Measurements from ENCODE around the gene SLC26A5.

DNA sequence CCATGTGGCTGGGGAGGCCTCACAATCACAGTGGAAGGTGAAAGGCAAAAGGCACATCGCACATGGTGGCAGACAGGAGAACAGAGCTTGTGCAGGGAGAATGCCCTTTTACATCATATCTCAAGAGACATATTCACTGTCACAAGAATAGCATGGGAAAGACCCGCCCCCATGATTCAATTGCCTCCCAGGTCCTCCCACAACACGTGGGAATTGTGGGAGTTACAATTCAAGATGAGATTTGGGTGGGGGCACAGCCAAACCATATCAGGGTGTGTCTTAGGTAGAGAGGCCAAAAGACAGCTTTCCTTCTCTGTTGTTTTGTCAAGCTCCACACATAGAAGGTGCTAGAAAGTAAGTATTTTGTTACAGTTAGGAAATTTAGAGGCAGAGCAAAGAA, 20.8 kb upstream of the SLC26A5 start:
- TF ChIP-seq, protein P1, sequence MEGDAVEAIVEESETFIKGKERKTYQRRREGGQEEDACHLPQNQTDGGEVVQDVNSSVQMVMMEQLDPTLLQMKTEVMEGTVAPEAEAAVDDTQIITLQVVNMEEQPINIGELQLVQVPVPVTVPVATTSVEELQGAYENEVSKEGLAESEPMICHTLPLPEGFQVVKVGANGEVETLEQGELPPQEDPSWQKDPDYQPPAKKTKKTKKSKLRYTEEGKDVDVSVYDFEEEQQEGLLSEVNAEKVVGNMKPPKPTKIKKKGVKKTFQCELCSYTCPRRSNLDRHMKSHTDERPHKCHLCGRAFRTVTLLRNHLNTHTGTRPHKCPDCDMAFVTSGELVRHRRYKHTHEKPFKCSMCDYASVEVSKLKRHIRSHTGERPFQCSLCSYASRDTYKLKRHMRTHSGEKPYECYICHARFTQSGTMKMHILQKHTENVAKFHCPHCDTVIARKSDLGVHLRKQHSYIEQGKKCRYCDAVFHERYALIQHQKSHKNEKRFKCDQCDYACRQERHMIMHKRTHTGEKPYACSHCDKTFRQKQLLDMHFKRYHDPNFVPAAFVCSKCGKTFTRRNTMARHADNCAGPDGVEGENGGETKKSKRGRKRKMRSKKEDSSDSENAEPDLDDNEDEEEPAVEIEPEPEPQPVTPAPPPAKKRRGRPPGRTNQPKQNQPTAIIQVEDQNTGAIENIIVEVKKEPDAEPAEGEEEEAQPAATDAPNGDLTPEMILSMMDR (IDR thresholded peaks at IDR 0.05 in 8 of 11, conservative IDR thresholded peaks at IDR 0.05 in 3 of 11) = no peak
- no peak for TF ChIP-seq POLR2A (IDR thresholded peaks at IDR 0.05)

Measured in spleen (tissue), 7 donors.